OCI-LY3 (cell line): ENCODE results near the gene ARSJ.

Experiments
- H2AFZ ChIP-seq: fragments of 200-600, 300-600 bp; shearing (Covaris generic); 2 replicates; pipeline ENCODE4 v1.6.0; 2014; ENCODE audit warnings: antibody characterized with exemption, low read depth, low read length
- H3K27ac ChIP-seq: fragments of 200-600, 300-600 bp; sonication (generic); 2 replicates; pipeline ENCODE4 v1.5.1; 2014; ENCODE audit warnings: mild to moderate bottlenecking, low read length, moderate library complexity, mixed read lengths
- H3K27me3 ChIP-seq: fragments of 200-600, 300-600 bp; sonication (generic); 2 replicates; pipeline ENCODE4 v1.6.1; 2014; ENCODE audit warnings: low read depth, low read length, mixed read lengths
- H3K36me3 ChIP-seq: fragments of 200-600, 300-600 bp; sonication (generic); replicated peaks from 2 replicates; pipeline ENCODE3; 2014; ENCODE audit warnings: low read depth, low read length, mixed read lengths
- H3K4me1 ChIP-seq: fragments of 300-600, 200-600 bp; sonication (generic); 2 replicates; pipeline ENCODE4 v1.6.1; 2014; ENCODE audit warnings: low read length, mixed read lengths
- H3K4me2 ChIP-seq: fragments of 200-600, 300-600 bp; sonication (generic); 2 replicates; pipeline ENCODE4 v1.6.1; 2014; ENCODE audit warnings: low read length, mixed read lengths
- H3K4me3 ChIP-seq: fragments of 300-600, 200-600 bp; sonication (generic); 2 replicates; pipeline ENCODE4 v1.5.1; 2014; ENCODE audit warnings: antibody characterized with exemption, mild to moderate bottlenecking, low read length, moderate library complexity
- H3K79me2 ChIP-seq: fragments of 300-600, 200-600 bp; shearing (Covaris generic); 2 replicates; pipeline ENCODE4 v1.6.1; 2014; ENCODE audit warnings: mild to moderate bottlenecking, low read length, mixed read lengths
- H3K9ac ChIP-seq: fragments of 300-600, 200-600 bp; shearing (Covaris generic); 2 replicates; pipeline ENCODE4 v1.6.0; 2014; ENCODE audit warnings: mild to moderate bottlenecking, low read length, moderate library complexity
- H3K9me3 ChIP-seq: fragments of 200-600, 300-600 bp; shearing (Covaris generic); 2 replicates; pipeline ENCODE4 v1.6.1; 2014; ENCODE audit warnings: low read length, mixed read lengths; ENCODE audit not compliant: insufficient read depth
- H4K20me1 ChIP-seq: fragments of 200-600, 300-600 bp; sonication (generic); 2 replicates; pipeline ENCODE4 v1.6.1; 2016; ENCODE audit warnings: low read length, mixed read lengths; ENCODE audit not compliant: insufficient read depth
- CTCF ChIP-seq: fragments of 200-600, 300-600 bp; sonication (generic); IDR thresholded peaks from 2 replicates; pipeline ENCODE4 v1.5.1; 2014; ENCODE audit warnings: antibody characterized with exemption, low read length, low read depth
- EZH2phosphoT487 ChIP-seq: fragments of 200-600 bp; shearing (Covaris generic); IDR thresholded peaks from 2 replicates; pipeline ENCODE4 v1.6.1; 2018; ENCODE audit warnings: antibody characterized with exemption, mixed run types, low read depth

The ARSJ gene

GRCh38 chr4:113979148-113979904, at the start of gene ARSJ:
ARSJ (minus strand) TSS chr4:113979647; CDS start chr4:113978834, 813 bp downstream.
- H3K79me2 ChIP-seq: no peaks in the 10 kb centered on the region
- H2AFZ ChIP-seq: no peak within 1 kb of the TSS
- H3K27me3 ChIP-seq: no peaks in the 10 kb centered on the region
- no peaks in the 10 kb centered on the region for H3K36me3 ChIP-seq
- no peak within 1 kb of the TSS for H3K4me2 ChIP-seq
- H3K4me3 ChIP-seq: no peak within 1 kb of the TSS
- H4K20me1 ChIP-seq: no peaks in the 10 kb centered on the region
- TF ChIP-seq EZH2phosphoT487 (no peak), CTCF (no peak)
- no peak within 1 kb of the TSS for H3K27ac ChIP-seq
- no peaks in the 10 kb centered on the region for H3K4me1 ChIP-seq
- no peaks in the 10 kb centered on the region for H3K9me3 ChIP-seq
- no peak within 1 kb of the TSS for H3K9ac ChIP-seq

DNA sequence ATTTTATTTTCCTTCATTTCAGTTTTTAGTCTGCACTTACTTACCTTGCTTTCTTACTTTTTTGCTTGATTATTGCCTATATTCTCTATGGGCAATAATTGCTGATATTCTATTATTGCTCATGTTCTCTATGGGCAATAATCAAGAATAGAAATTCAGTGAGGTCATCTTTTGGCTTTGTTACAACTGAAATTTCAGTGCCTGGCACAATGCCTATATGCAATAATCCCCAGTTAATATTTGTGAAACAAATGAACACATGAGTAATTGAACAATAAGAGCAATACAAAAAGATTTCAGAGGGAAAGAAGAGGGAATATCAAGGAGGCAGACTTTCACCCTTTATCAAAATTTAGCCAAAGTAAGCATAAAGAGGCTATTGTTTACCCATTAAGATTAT, 48.6 kb upstream of the ARSJ start:
- Histone ChIP-seq H2AFZ (no peak overlapping the region), H3K36me3 (no peaks in the 10 kb centered on the region), H3K27me3 (peaks cover 5% of the 10 kb centered on the region; the same call in 1 of the 2 replicates), H4K20me1 (no peaks in the 10 kb centered on the region), H3K9me3 (no peaks in the 10 kb centered on the region), H3K4me1 (peaks cover 32% of the 10 kb centered on the region), H3K4me3 (no peak overlapping the region), H3K79me2 (no peaks in the 10 kb centered on the region), H3K27ac (no peak overlapping the region), H3K9ac (no peak overlapping the region), H3K4me2 (no peak overlapping the region)
- TF ChIP-seq EZH2phosphoT487 (no peak), CTCF (no peak)

DNA sequence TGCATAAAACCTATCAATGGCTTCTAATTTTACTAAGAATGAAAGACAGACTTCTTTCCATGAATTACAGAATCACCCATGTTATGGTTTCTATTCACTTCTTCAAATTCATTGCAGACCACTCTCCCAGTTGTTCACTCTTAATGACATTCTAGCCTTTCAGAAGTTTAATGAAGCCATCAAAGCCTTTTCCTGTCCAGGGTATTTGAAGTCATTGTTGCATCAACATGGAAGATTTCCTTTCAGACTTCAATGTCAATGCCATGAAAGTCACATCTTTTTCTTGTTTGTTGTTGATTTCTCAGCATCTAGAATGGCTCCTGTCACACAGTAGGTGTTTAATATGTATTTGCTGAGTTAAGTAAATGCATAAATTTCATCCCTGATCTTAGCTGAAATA, 48.1 kb upstream of the ARSJ start:
- Histone ChIP-seq H3K9me3 (no peaks in the 10 kb centered on the region), H3K36me3 (no peaks in the 10 kb centered on the region), H3K4me1 (peaks cover 37% of the 10 kb centered on the region), H3K4me2 (no peak overlapping the region), H4K20me1 (no peaks in the 10 kb centered on the region), H3K79me2 (no peaks in the 10 kb centered on the region), H3K9ac (no peak overlapping the region), H3K27ac (no peak overlapping the region), H2AFZ (no peak overlapping the region), H3K4me3 (no peak overlapping the region), H3K27me3 (peaks cover 5% of the 10 kb centered on the region; the same call in 1 of the 2 replicates)
- TF ChIP-seq CTCF: no peak
- no peak for TF ChIP-seq EZH2phosphoT487

DNA sequence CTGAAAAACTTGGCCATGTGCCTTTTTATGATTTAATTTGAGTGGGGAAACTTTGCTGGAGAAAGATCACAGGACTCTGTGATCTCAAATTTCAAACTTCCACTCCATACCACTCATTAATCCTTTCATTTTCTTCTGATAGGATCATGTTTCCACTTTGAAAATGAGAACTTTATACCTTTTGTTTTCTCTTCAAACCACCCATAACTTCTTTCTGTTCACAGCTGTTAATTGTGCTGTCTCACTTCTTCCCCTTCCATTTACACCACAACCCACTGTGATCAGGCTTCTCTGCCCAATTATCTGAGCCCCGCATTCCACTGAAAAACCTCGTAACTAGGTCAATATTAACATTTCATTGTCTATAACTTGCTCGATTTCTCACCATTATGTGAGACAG, 47.0 kb upstream of the ARSJ start:
- Histone ChIP-seq H3K79me2 (no peaks in the 10 kb centered on the region), H2AFZ (no peak overlapping the region), H3K9me3 (no peaks in the 10 kb centered on the region), H3K36me3 (no peaks in the 10 kb centered on the region), H3K9ac (no peak overlapping the region), H3K4me1 (peaks cover 48% of the 10 kb centered on the region), H3K27ac (no peak overlapping the region), H3K27me3 (peaks cover 5% of the 10 kb centered on the region; the same call in 1 of the 2 replicates), H3K4me2 (no peak overlapping the region), H4K20me1 (no peaks in the 10 kb centered on the region), H3K4me3 (no peak overlapping the region)
- TF ChIP-seq EZH2phosphoT487: no peak
- no peak for TF ChIP-seq CTCF
